GM12874 (cell line): Measurements from ENCODE around the gene CNGA3.

Experiments
- CTCF ChIP-seq: IDR thresholded peaks from 2 replicates; pipeline ENCODE4 v1.5.1; 2011; ENCODE audit warnings: low read depth, mild to moderate bottlenecking, control low read depth, low read length, moderate library complexity; ENCODE audit not compliant: insufficient read depth

The CNGA3 gene

DNA sequence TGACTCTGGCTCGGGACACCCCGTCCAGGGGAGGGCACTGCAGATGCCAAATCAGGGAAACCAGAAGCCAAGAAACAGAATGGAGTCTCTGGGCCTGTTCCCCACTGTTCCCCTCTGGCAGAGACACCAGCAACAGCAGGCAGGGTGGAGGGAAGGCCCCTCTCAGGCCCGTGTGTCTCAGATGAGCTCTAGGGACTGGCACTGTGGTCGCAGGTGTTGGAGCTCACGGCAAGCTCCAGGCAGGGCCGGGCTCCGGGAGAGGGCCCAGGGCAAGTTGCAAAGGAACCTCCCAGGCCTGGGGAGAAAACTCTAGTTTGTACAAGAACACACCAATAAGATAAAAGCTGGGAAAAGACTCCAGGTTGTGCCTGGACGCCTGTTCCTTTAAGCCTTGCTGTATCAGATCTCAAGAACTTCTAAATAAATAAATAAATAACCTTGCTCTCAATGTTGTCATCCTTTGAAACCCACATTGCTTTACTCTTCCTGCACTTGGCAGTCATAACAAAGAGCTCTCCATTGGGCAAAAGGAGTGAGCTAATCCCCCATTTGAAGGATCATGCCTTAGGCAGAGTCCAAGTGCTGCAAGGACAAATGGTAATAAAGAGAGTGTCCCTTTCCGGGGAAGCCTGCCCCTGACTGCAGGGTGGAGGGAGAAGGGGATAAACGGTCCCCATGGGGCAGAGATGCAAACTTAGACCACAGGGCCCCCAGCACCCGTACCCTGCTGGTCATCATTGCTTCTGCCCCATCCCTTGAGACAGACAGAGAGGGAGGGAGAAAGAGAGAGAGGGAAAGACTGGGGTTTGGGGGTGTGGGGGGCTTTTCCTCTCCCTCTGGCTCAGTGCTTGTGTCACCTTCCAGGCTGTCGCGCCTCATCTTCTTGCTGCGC lies 33.3 kb downstream of the CNGA3 start:
- TF ChIP-seq CTCF = no peak

GRCh38 chr2:98380203-98380535 lies 33.9 kb downstream of the CNGA3 start:
- TF ChIP-seq CTCF = no peak

DNA sequence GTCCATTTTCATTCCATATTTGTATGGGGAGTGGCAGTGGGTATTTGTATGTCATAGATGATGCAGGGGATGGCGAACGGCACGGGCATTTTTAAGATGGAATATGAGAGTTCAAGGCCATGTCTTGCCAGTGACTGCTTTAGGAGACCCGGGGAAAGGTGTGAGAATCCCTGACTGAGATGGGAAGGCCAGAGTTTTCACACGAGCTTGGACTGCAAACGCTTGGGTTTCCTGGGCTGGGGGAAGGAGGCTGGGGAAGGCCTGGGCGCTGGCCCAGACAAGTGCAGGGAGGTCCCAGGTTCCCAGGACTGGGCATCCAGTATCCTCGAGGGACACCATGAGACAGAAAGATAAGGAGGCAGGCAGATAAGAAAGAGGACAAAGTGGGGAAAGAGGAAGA lies 35.2 kb downstream of the CNGA3 start:
- TF ChIP-seq CTCF = no peak

DNA sequence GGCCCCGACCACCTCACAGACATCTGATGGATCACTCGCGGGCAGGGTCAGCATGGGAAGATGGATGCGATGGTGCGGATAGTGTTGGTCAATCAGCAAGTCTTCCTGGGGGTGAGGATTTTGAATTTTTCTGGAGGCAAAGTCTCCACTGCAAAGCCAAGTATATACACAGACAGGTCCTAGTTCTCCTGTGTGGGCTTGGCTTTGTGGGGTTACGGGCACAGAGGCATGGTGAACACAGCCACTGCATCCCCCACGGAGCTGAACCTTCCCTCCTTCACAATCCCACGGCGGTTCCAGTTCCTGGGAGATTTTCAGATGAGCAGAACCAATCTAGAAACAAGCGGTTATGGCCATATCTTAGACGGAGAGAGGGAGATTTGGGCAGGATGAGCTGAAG lies 35.8 kb downstream of the CNGA3 start:
- TF ChIP-seq CTCF = no peak

- no peak for TF ChIP-seq CTCF
Measured at GRCh38 chr2:98382739-98383138, 36.5 kb downstream of the CNGA3 start.

DNA sequence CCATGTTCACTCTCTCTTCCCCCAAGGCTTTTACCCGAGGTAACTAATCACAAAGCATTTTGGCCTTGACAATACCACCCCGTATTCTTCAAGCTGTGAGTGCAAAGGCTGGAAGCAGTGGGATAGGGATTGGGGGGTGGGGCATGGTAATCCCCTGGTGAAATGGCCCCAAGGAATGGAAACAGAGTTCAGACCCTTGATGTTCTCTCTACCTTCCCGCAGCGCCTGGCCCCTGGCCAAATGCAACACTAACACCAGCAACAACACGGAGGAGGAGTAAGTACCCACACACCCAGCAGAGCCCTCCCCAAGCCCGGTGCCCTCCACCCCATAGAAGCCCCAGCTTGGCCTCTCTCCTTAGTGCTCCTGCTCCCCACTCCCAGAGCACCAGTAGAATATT lies 36.9 kb downstream of the CNGA3 start:
- TF ChIP-seq CTCF = no peak

DNA sequence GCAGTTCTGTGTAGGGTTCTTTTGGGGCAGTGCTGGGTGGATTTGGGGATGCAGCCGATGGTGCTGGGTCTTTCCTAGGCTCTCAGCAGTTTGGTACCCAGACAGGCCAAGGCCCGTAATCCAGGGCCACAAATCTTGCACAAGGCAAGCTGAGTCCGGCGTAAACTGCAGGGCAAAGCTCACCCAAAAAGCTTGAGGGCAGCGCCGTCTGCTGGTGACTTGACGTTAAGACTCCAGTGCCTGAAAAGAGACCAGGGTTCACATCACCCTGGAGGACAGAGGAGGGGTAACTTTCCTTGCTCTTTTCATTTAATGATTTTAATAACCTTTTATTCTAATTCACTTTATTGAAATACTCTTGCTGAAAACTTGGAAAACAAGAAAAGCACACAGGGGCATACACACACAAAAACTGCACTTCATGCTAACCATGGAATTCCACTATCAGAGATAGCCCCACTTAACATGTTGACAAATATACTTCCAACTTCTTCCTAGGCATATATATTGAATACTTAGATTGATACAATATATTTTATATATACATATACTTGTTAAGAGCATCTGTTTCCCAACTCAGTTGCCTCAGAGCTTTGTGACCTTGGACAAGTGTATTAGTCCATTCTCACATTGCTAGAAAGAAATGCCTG lies 38.9 kb downstream of the CNGA3 start:
- peak; percentile 98 for TF ChIP-seq CTCF
